HepG2 (cell line): Measurements from ENCODE around the gene PDIA6. TPM values are rescaled to one million over a fixed set of nuclear protein-coding genes. Genes with fewer than 3 reads are reported as not detected.

ENCODE experiments used
- ATAC-seq: fragments of 200-7000 bp; cut with Tn5 transposase; 3 replicates; pipeline ENCODE4 v1.9.1; 2020; ENCODE audit warnings: mild to moderate bottlenecking, moderate library complexity
- BruUV-seq: library from RNA; stranded (reverse); fragments of 400-500 nt; replicated peaks from 2 replicates; lab custom pipeline; 2021; lab: Mats Ljungman, UMichigan
- CTCF ChIA-PET: fragments of 300-600 bp; formaldehyde crosslinking; extraction: SDS; loops from one replicate; lab custom pipeline; 2021; ENCODE audit warnings: low total read pairs, inconsistent platforms, low intra/inter-chr PET ratio; lab: Yijun Ruan, JAX
- POLR2A ChIA-PET: fragments of 350-600 bp; sonication (Branson Sonifier 250); formaldehyde crosslinking; loops from one replicate; lab custom pipeline; 2020; ENCODE audit warnings: antibody characterized with exemption, inconsistent platforms; lab: Yijun Ruan, JAX
- DNase-seq: peaks from one replicate; pipeline ENCODE4 v3.0.0-alpha.2; 2015; ENCODE audit warnings: low spot score
- FAIRE-seq: peaks from 3 replicates; lab custom pipeline; 2011; peaks lifted over from hg19 to GRCh38; lab: Jason Lieb, UNC
- H2AFZ ChIP-seq: one replicate; pipeline ENCODE4 v1.6.1; 2011; ENCODE audit warnings: low read length, inconsistent platforms
- H3K27ac ChIP-seq: fragments of 300-600 bp; 3 replicates; pipeline ENCODE4 v1.8.0; 2011; ENCODE audit warnings: mixed run types, mild to moderate bottlenecking, mixed read lengths, low read length, inconsistent platforms; ENCODE audit not compliant: insufficient read depth; ENCODE audit errors: extremely low read length
- H3K27me3 ChIP-seq, 2 experiments: fragments of 200-600 bp in 1 of 2; 2 replicates in 1 of 2; 3 replicates in 1 of 2; pipeline versions ENCODE4 v1.6.0 to v1.8.0; 2011; ENCODE audit warnings: low read length in 2 of 2, mild to moderate bottlenecking in 2 of 2, moderate library complexity in 2 of 2, inconsistent platforms in 1 of 2; ENCODE audit not compliant: insufficient read depth in 2 of 2, control insufficient read depth in 1 of 2
- H3K36me3 ChIP-seq, 2 experiments: fragments of 200-600 bp in 1 of 2; replicated peaks in 1 of 2; 2 replicates in 1 of 2; 3 replicates in 1 of 2; pipeline versions ENCODE4 v1.5.1 to v1.8.0; 2011; ENCODE audit warnings: low read length in 2 of 2, inconsistent platforms in 1 of 2; ENCODE audit not compliant: insufficient read depth in 2 of 2, control insufficient read depth in 1 of 2
- H3K4me1 ChIP-seq: 2 replicates; pipeline ENCODE4 v1.5.1; 2012; ENCODE audit warnings: low read length, inconsistent platforms; ENCODE audit not compliant: insufficient read depth
- H3K4me2 ChIP-seq: 2 replicates; pipeline ENCODE4 v1.6.0; 2011; ENCODE audit warnings: low read depth, low read length, inconsistent platforms
- H3K4me3 ChIP-seq, 3 experiments: fragments of 200-600 bp in 1 of 3; sonication (generic), shearing (Covaris generic) in 1 of 3; replicated peaks in 1 of 3; 2 replicates each; pipeline ENCODE4 v1.5.1; 2011 to 2016; ENCODE audit warnings: low read length in 3 of 3, inconsistent platforms in 2 of 3, low read depth in 2 of 3, mild to moderate bottlenecking in 2 of 3, control low read depth in 1 of 3, mixed read lengths in 1 of 3; ENCODE audit not compliant: insufficient read depth in 1 of 3
- H3K79me2 ChIP-seq: one replicate; pipeline ENCODE4 v1.6.1; 2011; ENCODE audit warnings: low read length, inconsistent platforms; ENCODE audit not compliant: insufficient read depth
- H3K9ac ChIP-seq: 2 replicates; pipeline ENCODE4 v1.6.0; 2011; ENCODE audit warnings: mild to moderate bottlenecking, low read depth, low read length, inconsistent platforms; ENCODE audit not compliant: insufficient read depth
- H3K9me3 ChIP-seq: 2 replicates; pipeline ENCODE4 v1.5.1; 2012; ENCODE audit warnings: mild to moderate bottlenecking, low read length
- H4K20me1 ChIP-seq: 2 replicates; pipeline ENCODE4 v1.6.0; 2011; ENCODE audit warnings: inconsistent platforms, mild to moderate bottlenecking, low read length, moderate library complexity; ENCODE audit not compliant: insufficient read depth
- ESRRA ChIP-seq: sonication (generic); formaldehyde crosslinking; IDR thresholded peaks from 2 replicates; pipeline ENCODE4 v1.5.1; 2020; ENCODE audit warnings: mild to moderate bottlenecking, low read depth, missing genetic modification reagents
- FOSL1 ChIP-seq: sonication (generic); formaldehyde crosslinking; IDR thresholded peaks from 2 replicates; pipeline ENCODE4 v1.9.0; 2021; ENCODE audit warnings: missing genetic modification reagents, borderline replicate concordance
- HHEX ChIP-seq: IDR thresholded peaks from 2 replicates; pipeline ENCODE4 v1.6.1; 2016; ENCODE audit warnings: control low read depth
- HMGXB3 ChIP-seq: sonication (generic); formaldehyde crosslinking; IDR thresholded peaks from 2 replicates; pipeline ENCODE4 v1.4.0; 2020; ENCODE audit warnings: missing genetic modification reagents, borderline replicate concordance
- HNF4G ChIP-seq, 2 experiments: sonication (generic) in 1 of 2; formaldehyde crosslinking in 1 of 2; IDR thresholded peaks; 2 replicates each; pipeline versions ENCODE4 v1.4.0 to v1.6.1; 2011 to 2020; ENCODE audit warnings: borderline replicate concordance in 2 of 2, low read depth in 2 of 2, mild to moderate bottlenecking in 2 of 2, low read length in 1 of 2, missing genetic modification reagents in 1 of 2, moderate library complexity in 1 of 2
- MLLT10 ChIP-seq: sonication (generic); formaldehyde crosslinking; IDR thresholded peaks from 2 replicates; pipeline ENCODE4 v1.4.0; 2020; ENCODE audit warnings: missing genetic modification reagents
- SOX5 ChIP-seq: IDR thresholded peaks from 2 replicates; pipeline ENCODE4 v1.6.1; 2016; ENCODE audit warnings: borderline replicate concordance
- ZBTB2 ChIP-seq: sonication (generic); formaldehyde crosslinking; IDR thresholded peaks from 2 replicates; pipeline ENCODE4 v1.8.0; 2022; ENCODE audit warnings: low read depth, missing genetic modification reagents
- ZBTB39 ChIP-seq: sonication (generic); formaldehyde crosslinking; IDR thresholded peaks from 2 replicates; pipeline ENCODE4 v1.5.0; 2020; ENCODE audit warnings: missing genetic modification reagents
- ZNF30 ChIP-seq: sonication (generic); formaldehyde crosslinking; IDR thresholded peaks from 2 replicates; pipeline ENCODE4 v1.5.0; 2020; ENCODE audit warnings: mild to moderate bottlenecking, missing genetic modification reagents
- ZNF431 ChIP-seq: sonication (generic); formaldehyde crosslinking; IDR thresholded peaks from 2 replicates; pipeline ENCODE4 v1.9.0; 2022; ENCODE audit warnings: missing genetic modification reagents, low read depth, mild to moderate bottlenecking, borderline replicate concordance
- ZNF512B ChIP-seq: sonication (generic); formaldehyde crosslinking; IDR thresholded peaks from 2 replicates; pipeline ENCODE4 v1.5.1; 2020; ENCODE audit warnings: missing genetic modification reagents, mild to moderate bottlenecking, borderline replicate concordance
- ZNF678 ChIP-seq: sonication (generic); formaldehyde crosslinking; IDR thresholded peaks from 2 replicates; pipeline ENCODE4 v1.4.0; 2020; ENCODE audit warnings: mild to moderate bottlenecking, missing genetic modification reagents
- WGBS: methylation state at CpG from one replicate; pipeline ENCODE4 v1.1.6; 2017; ENCODE audit warnings: low lambda C conversion rate; 5-methylcytosine and 5-hydroxymethylcytosine counted together
- in situ Hi-C: cut with HindIII; loops from 2 replicates; pipeline ENCODE4 v1.10.0; 2017; ENCODE audit warnings: low pct_unique_long_range_greater_than_20kb; ENCODE audit not compliant: extremely low pct_ligation_motif_present
- intact Hi-C: fragments of 100-400 bp; cut with micrococcal nuclease; formaldehyde crosslinking; loops from one replicate; pipeline ENCODE4 v1.10.0; 2022; ENCODE audit not compliant: unreplicated experiment
- polyA plus RNA-seq, 8 experiments: library from polyadenylated mRNA; depleted of rRNA in 3 of 8; stranded (reverse) in 7 of 8; unstranded in 1 of 8; fragments of >200 nt; fragmentation: Illumina TruSeq in 4 of 8; extraction: Trizol in 4 of 8; gene quantifications; 2 replicates each; pipeline versions ENCODE4 v1.2.1 to v1.2.3, GENCODE V29; 2011 to 2016; ENCODE audit warnings: low read depth in 4 of 8, missing spikeins in 1 of 8, mixed read lengths in 1 of 8; ENCODE audit not compliant: insufficient read depth in 1 of 8
- total RNA-seq, 5 experiments: library from RNA; depleted of rRNA; stranded (reverse); fragments of >200 nt; fragmentation: Illumina TruSeq; extraction: Trizol; gene quantifications; 2 replicates each; pipeline ENCODE4 v1.2.3, GENCODE V29; 2016; ENCODE audit warnings: low read depth in 1 of 5

PDIA6 gene
- total and polyA plus RNA-seq, 2 of the 13 experiments (the other 11 are each of a cell fraction or from before 2014, with no cell fraction given) = 586 to 642 TPM

GRCh38 chr2:10860814-10861325 lies 48.3 kb upstream of the PDIA6 start:
- BruUV-seq = no TSS peak
- no peaks in the 10 kb centered on the region for H3K36me3 ChIP-seq
- no peak overlapping the region for H3K27ac ChIP-seq
- H2AFZ ChIP-seq = no peak overlapping the region
- H3K4me2 ChIP-seq = no peak overlapping the region
- H3K79me2 ChIP-seq = no peaks in the 10 kb centered on the region
- H3K4me3 ChIP-seq = no peak overlapping the region
- 23% methylated on average over 8 of the region's 8 CpGs for WGBS
- no peaks in the 10 kb centered on the region for H3K4me1 ChIP-seq
- CTCF ChIA-PET = no interaction called here
- no peak overlapping the region for H3K9ac ChIP-seq
- in situ Hi-C loops (no loop called here), intact Hi-C loops (no loop called here)
- H3K27me3 ChIP-seq = peaks cover 11 to 83% of the 10 kb centered on the region in 2 experiments; a peak in 4 of 5 replicates
- no peaks in the 10 kb centered on the region for H4K20me1 ChIP-seq
- ATAC-seq (no peak), DNase-seq (no peak), FAIRE-seq (no peak)
- POLR2A ChIA-PET = no interaction called here
- no peaks in the 10 kb centered on the region for H3K9me3 ChIP-seq
- no peak for TF ChIP-seq HNF4G (IDR thresholded peaks at IDR 0.05; ENCODE audit: borderline replicate concordance, low read depth, low read length)
- TF ChIP-seq HNF4G (CRISPR knock-in tag; IDR thresholded peaks at IDR 0.05; ENCODE audit: borderline replicate concordance, low read depth) = no peak
- no peak for TF ChIP-seq ZBTB39 (CRISPR knock-in tag)
- no peak for TF ChIP-seq ZNF431 (CRISPR knock-in tag)
- no peak for TF ChIP-seq ZNF678 (CRISPR knock-in tag)
- TF ChIP-seq HMGXB3 (CRISPR knock-in tag) = no peak
- TF ChIP-seq SOX5 (CRISPR knock-in tag) = no peak
- no peak for TF ChIP-seq FOSL1 (CRISPR knock-in tag)
- no peak for TF ChIP-seq ZNF512B (CRISPR knock-in tag)
- no peak for TF ChIP-seq ZBTB2 (CRISPR knock-in tag)
- no peak for TF ChIP-seq MLLT10 (CRISPR knock-in tag)
- TF ChIP-seq HHEX (CRISPR knock-in tag) = no peak
- TF ChIP-seq ESRRA (CRISPR knock-in tag) = no peak
- no peak for TF ChIP-seq ZNF30 (CRISPR knock-in tag)
